Loucy (cell line): Measurements from ENCODE around the gene COMMD10.

Experiments
- H2AFZ ChIP-seq: fragments of 200-600 bp; sonication (generic); 2 replicates; pipeline ENCODE4 v1.6.0; 2016; ENCODE audit warnings: antibody characterized with exemption, mild to moderate bottlenecking, low read length, moderate library complexity
- H3F3A ChIP-seq: fragments of 200-600 bp; 2 replicates; pipeline ENCODE4 v1.6.0; 2016; ENCODE audit warnings: antibody characterized with exemption, low read depth, mild to moderate bottlenecking
- H3K27me3 ChIP-seq: fragments of 200-600 bp; sonication (generic); 2 replicates; pipeline ENCODE4 v1.6.1; 2014; ENCODE audit warnings: low read length, mild to moderate bottlenecking; ENCODE audit not compliant: insufficient read depth, poor library complexity, severe bottlenecking
- H3K36me3 ChIP-seq: fragments of 200-600 bp; sonication (generic); 2 replicates; pipeline ENCODE4 v1.6.1; 2016; ENCODE audit warnings: low read length; ENCODE audit not compliant: insufficient read depth
- H3K4me1 ChIP-seq: fragments of 200-600 bp; sonication (generic); 2 replicates; pipeline ENCODE4 v1.5.1; 2014; ENCODE audit warnings: low read length, mild to moderate bottlenecking; ENCODE audit not compliant: insufficient read depth, poor library complexity, severe bottlenecking
- H3K4me2 ChIP-seq: fragments of 200-600 bp; sonication (generic); 2 replicates; pipeline ENCODE4 v1.6.0; 2014; ENCODE audit warnings: antibody characterized with exemption, low read length, low read depth, mild to moderate bottlenecking; ENCODE audit not compliant: poor library complexity, severe bottlenecking
- H3K4me3 ChIP-seq: fragments of 200-600 bp; sonication (generic); 2 replicates; pipeline ENCODE4 v1.5.1; 2014; ENCODE audit warnings: low read length, mild to moderate bottlenecking, mixed read lengths; ENCODE audit not compliant: poor library complexity, severe bottlenecking
- H3K79me2 ChIP-seq: fragments of 200-600 bp; sonication (generic); 2 replicates; pipeline ENCODE4 v1.6.1; 2014; ENCODE audit warnings: low read length; ENCODE audit not compliant: insufficient read depth
- H3K9ac ChIP-seq: fragments of 200-600 bp; sonication (generic); 2 replicates; pipeline ENCODE4 v1.6.0; 2014; ENCODE audit warnings: mild to moderate bottlenecking, low read depth, low read length, moderate library complexity; ENCODE audit not compliant: poor library complexity, severe bottlenecking
- H3K9me2 ChIP-seq: fragments of 200-600 bp; sonication (generic); replicated peaks from 2 replicates; pipeline ENCODE4 v1.6.1; 2016; ENCODE audit warnings: low read depth, low read length, mixed read lengths
- H3K9me3 ChIP-seq: fragments of 200-600 bp; sonication (generic); 2 replicates; pipeline ENCODE4 v1.6.1; 2014; ENCODE audit warnings: mild to moderate bottlenecking, antibody characterized with exemption, low read length, low read depth; ENCODE audit not compliant: insufficient read depth
- H4K20me1 ChIP-seq: fragments of 200-600 bp; sonication (generic); 2 replicates; pipeline ENCODE4 v1.6.0; 2014; ENCODE audit warnings: antibody characterized with exemption, low read length, mild to moderate bottlenecking; ENCODE audit not compliant: insufficient read depth, poor library complexity, severe bottlenecking
- EZH2phosphoT487 ChIP-seq: fragments of 200-600 bp; IDR thresholded peaks from 2 replicates; pipeline ENCODE4 v1.6.1; 2018; ENCODE audit warnings: antibody characterized with exemption, mild to moderate bottlenecking, moderate library complexity, borderline replicate concordance
- TF ChIP-seq, protein P1 (sequence below): fragments of 200-600 bp; sonication (generic); conservative IDR thresholded peaks from 2 replicates; pipeline ENCODE4 v1.5.1; 2014; ENCODE audit warnings: mild to moderate bottlenecking, antibody characterized with exemption, low read length

Gene COMMD10

DNA sequence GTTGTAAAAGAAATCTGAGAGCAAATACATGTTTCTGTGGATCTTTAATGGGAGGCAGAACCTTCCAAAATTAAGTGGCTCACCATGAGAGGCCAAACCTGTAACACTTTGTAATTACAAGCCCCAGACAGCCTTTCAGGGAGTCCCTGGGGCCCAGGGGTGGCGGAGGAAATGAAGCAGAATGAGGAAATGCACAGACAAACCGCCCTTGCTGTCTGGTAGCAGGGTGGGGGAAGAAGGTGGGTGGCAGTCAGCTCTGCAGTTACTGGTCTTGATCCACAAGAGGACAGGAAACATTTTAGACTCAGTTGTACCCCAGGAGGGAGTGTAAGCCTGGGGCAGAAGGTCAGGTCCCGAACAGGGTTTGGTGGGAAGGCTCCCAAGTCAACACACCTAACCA is 46.0 kb upstream of the COMMD10 start:
- Histone ChIP-seq H3K9ac (peak overlapping the region; percentile 44), H3F3A (no peaks in the 10 kb centered on the region), H3K36me3 (no peaks in the 10 kb centered on the region), H3K4me1 (peaks cover 47% of the 10 kb centered on the region), H4K20me1 (no peaks in the 10 kb centered on the region), H3K4me2 (peak overlapping the region; percentile 68), H3K27me3 (no peaks in the 10 kb centered on the region), H3K9me2 (no peaks in the 10 kb centered on the region), H3K79me2 (no peaks in the 10 kb centered on the region), H2AFZ (0 out of 2 replicates have a peak overlapping the region, but pooled peaks have one; percentile 53), H3K4me3 (peak overlapping the region; percentile 46), H3K9me3 (no peaks in the 10 kb centered on the region)
- no peak for TF ChIP-seq EZH2phosphoT487
- TF ChIP-seq, protein P1, sequence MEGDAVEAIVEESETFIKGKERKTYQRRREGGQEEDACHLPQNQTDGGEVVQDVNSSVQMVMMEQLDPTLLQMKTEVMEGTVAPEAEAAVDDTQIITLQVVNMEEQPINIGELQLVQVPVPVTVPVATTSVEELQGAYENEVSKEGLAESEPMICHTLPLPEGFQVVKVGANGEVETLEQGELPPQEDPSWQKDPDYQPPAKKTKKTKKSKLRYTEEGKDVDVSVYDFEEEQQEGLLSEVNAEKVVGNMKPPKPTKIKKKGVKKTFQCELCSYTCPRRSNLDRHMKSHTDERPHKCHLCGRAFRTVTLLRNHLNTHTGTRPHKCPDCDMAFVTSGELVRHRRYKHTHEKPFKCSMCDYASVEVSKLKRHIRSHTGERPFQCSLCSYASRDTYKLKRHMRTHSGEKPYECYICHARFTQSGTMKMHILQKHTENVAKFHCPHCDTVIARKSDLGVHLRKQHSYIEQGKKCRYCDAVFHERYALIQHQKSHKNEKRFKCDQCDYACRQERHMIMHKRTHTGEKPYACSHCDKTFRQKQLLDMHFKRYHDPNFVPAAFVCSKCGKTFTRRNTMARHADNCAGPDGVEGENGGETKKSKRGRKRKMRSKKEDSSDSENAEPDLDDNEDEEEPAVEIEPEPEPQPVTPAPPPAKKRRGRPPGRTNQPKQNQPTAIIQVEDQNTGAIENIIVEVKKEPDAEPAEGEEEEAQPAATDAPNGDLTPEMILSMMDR: no peak

DNA sequence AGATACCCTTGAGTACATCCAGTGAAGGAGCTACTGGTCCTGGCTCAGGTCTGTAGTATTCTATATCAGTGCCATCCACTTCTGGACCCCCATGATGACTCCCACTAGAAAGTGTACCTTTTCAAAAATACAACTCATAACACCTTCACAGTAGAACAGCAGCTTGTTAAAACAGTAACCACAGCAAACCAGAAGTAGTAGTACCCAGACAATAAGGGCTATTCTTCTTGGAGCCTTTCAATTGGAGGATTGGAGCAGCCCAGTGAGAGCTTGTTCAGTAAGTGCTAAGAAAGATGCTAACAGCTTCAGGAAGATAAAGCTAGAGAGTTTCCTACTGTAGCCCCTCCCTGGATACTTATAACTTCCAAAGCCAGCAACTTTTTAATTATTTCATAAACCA is 42.5 kb upstream of the COMMD10 start:
- H3K4me2 ChIP-seq: no peak overlapping the region
- no peaks in the 10 kb centered on the region for H3K27me3 ChIP-seq
- no peaks in the 10 kb centered on the region for H3K79me2 ChIP-seq
- H3K9ac ChIP-seq: no peak overlapping the region
- H3F3A ChIP-seq: no peaks in the 10 kb centered on the region
- no peaks in the 10 kb centered on the region for H4K20me1 ChIP-seq
- no peaks in the 10 kb centered on the region for H3K9me2 ChIP-seq
- H3K9me3 ChIP-seq: no peaks in the 10 kb centered on the region
- TF ChIP-seq, protein P1: no peak
- TF ChIP-seq EZH2phosphoT487: no peak
- no peaks in the 10 kb centered on the region for H3K36me3 ChIP-seq
- no peak overlapping the region for H2AFZ ChIP-seq
- peaks cover 21% of the 10 kb centered on the region for H3K4me1 ChIP-seq
- no peak overlapping the region for H3K4me3 ChIP-seq

DNA sequence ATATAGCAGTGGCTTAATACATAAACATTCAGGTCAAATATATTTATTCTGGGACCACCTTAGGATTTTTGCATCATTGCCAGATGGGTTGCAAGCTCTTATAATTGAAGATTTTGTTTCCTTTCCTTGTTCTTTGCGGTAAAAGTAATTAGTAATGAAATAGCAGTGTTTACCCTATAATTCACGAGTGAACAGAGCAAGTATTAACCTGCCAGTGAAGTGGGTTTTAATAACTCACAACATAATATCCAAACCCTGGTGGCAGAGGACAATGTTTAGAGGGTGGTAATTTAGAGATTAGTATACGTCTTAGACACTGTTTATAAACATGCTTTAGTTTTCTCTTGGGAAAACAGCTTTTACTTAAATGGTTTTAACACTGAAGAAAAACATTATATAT is 40.8 kb upstream of the COMMD10 start:
- Histone ChIP-seq H3K27me3 (no peaks in the 10 kb centered on the region), H3F3A (no peaks in the 10 kb centered on the region), H3K4me2 (no peak overlapping the region), H4K20me1 (no peaks in the 10 kb centered on the region), H3K9me3 (no peaks in the 10 kb centered on the region), H3K4me3 (no peak overlapping the region), H3K4me1 (peaks cover 6% of the 10 kb centered on the region), H3K79me2 (no peaks in the 10 kb centered on the region), H3K9me2 (no peaks in the 10 kb centered on the region), H2AFZ (no peak overlapping the region), H3K9ac (no peak overlapping the region), H3K36me3 (no peaks in the 10 kb centered on the region)
- TF ChIP-seq, protein P1: no peak
- no peak for TF ChIP-seq EZH2phosphoT487
